ENCODE data around the gene LIME1.

- TF ChIP-seq CTCF (IDR thresholded peaks at IDR 0.05; ENCODE audit: low read depth, low read length, missing input control) (no peak), TAF1 (conservative IDR thresholded peaks at IDR 0.05) (no peak), ZBTB33 (IDR thresholded peaks at IDR 0.05) (no peak), GABPA (IDR thresholded peaks at IDR 0.05 in 1 of 2, conservative IDR thresholded peaks at IDR 0.05 in 1 of 2) (no peak), RAD21 (IDR thresholded peaks at IDR 0.05) (no peak), FOXA1 (IDR thresholded peaks at IDR 0.05) (no peak), YY1 (IDR thresholded peaks at IDR 0.05) (no peak)
These were observed 6.9 kb downstream of the LIME1 start for GRCh38 chr20:63743210-63743970.

Measured in liver (tissue), 3 donors.